ENCODE results near the gene SLC12A4.

DNA sequence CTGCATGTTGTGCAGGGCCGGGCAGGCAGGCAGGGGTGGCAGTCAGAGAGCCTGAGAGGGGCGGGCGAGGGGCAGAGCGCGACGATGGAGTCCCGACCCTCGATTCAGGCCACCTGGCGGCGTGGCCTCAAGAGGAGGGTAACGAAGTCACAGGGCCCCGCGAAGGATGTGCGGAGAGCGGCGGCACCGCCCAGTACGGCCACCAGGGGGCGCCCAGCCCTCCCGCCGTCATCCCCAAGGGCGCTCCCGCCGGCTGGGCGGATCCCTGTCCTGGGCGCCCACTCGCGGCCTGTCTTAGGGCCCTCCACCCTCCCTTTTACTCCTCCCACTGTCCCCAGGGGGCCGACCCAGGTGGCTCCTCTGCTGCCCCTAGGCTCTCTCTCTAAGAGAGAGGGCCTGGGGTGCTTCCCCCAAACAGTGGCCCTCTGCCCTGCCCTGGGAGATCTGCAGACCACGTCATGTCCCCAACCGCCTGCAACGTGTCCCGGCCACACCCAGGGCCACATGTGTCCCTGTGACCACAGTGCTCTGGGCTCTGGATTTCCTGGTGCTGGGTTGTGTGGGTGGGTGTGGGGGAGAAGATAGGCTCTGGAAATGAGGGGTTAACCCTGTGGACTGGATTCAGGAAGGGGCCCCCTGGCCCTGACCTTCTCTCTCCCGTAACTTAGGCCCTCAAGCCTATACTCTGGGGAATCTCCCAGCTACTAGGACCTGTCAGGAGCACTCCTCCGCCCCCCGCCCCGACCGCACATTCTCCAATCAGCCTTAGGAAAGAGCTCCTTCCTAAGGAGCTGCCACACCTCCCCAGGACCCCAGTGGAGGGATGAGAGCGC lies 25.0 kb upstream of the SLC12A4 start:
- TF ChIP-seq, protein P1, sequence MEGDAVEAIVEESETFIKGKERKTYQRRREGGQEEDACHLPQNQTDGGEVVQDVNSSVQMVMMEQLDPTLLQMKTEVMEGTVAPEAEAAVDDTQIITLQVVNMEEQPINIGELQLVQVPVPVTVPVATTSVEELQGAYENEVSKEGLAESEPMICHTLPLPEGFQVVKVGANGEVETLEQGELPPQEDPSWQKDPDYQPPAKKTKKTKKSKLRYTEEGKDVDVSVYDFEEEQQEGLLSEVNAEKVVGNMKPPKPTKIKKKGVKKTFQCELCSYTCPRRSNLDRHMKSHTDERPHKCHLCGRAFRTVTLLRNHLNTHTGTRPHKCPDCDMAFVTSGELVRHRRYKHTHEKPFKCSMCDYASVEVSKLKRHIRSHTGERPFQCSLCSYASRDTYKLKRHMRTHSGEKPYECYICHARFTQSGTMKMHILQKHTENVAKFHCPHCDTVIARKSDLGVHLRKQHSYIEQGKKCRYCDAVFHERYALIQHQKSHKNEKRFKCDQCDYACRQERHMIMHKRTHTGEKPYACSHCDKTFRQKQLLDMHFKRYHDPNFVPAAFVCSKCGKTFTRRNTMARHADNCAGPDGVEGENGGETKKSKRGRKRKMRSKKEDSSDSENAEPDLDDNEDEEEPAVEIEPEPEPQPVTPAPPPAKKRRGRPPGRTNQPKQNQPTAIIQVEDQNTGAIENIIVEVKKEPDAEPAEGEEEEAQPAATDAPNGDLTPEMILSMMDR (IDR thresholded peaks at IDR 0.05; ENCODE audit: insufficient read depth, low read length, poor library complexity, severe bottlenecking), result peak; percentile 90
- TF ChIP-seq EZH2phosphoT487 (conservative IDR thresholded peaks at IDR 0.05; ENCODE audit: low read length), result no peak

Measured in SU-DHL-6 (cell line).